Esophagus (tissue), 2 donors: ENCODE measurements around the gene IL2RA. TPM values are rescaled to one million over a fixed set of nuclear protein-coding genes. Genes with fewer than 3 reads are reported as not detected.
"Not testable (repeated sequence)": the region's sequence is repeated elsewhere in the genome, so short reads cannot be mapped to it uniquely, and the experiment has no call there.

ENCODE experiments used
- H3K27ac ChIP-seq, 2 donors: one replicate each; pipeline ENCODE4 v1.5.1; 2013; ENCODE audit warnings: low read depth in 2 of 2, mild to moderate bottlenecking in 2 of 2, inconsistent platforms in 1 of 2, low read length in 1 of 2, moderate library complexity in 1 of 2
- H3K27me3 ChIP-seq, 2 donors: one replicate each; pipeline ENCODE4 v1.6.1; 2013; ENCODE audit warnings: low read length in 2 of 2, control low read depth in 1 of 2, mild to moderate bottlenecking in 1 of 2; ENCODE audit not compliant: insufficient read depth in 2 of 2, control insufficient read depth in 1 of 2
- H3K36me3 ChIP-seq, 2 donors: one replicate each; pipeline ENCODE4 v1.6.1; 2013; ENCODE audit warnings: low read length in 1 of 2; ENCODE audit not compliant: control insufficient read depth in 2 of 2, insufficient read depth in 2 of 2
- H3K4me1 ChIP-seq, 2 donors: one replicate each; pipeline ENCODE4 v1.6.1; 2013; ENCODE audit warnings: low read length in 1 of 2; ENCODE audit not compliant: control insufficient read depth in 2 of 2, insufficient read depth in 2 of 2
- H3K4me3 ChIP-seq, 2 donors: one replicate each; pipeline ENCODE4 v1.5.1; 2013; ENCODE audit warnings: low read length in 2 of 2, mild to moderate bottlenecking in 2 of 2, low read depth in 1 of 2, moderate library complexity in 1 of 2
- H3K9me3 ChIP-seq, 2 donors: one replicate each; pipeline ENCODE4 v1.6.1; 2013; ENCODE audit warnings: mild to moderate bottlenecking in 2 of 2, low read depth in 1 of 2, low read length in 1 of 2, moderate library complexity in 1 of 2; ENCODE audit not compliant: control insufficient read depth in 2 of 2, insufficient read depth in 1 of 2
- WGBS, 2 donors: extraction: QIAGEN DNeasy Blood & Tissue Kit; methylation state at CpG; one replicate each; pipeline ENCODE4 v1.1.7; 2013; 5-methylcytosine and 5-hydroxymethylcytosine counted together
- polyA plus RNA-seq, 2 donors: library from polyadenylated mRNA; stranded (reverse); fragments of 200-250 nt; gene quantifications; one replicate each; pipeline ENCODE4 v1.2.3, GENCODE V29; 2013
- donor health status: healthy with polysubstance abuse.
- donor health status: Bipolar disorder and iron deficiency.

IL2RA gene
- polyA plus RNA-seq, 2 donors = 0.16 to 0.18 TPM

- 83 to 88% methylated on average over 10 of the region's 10 CpGs for WGBS, 2 donors
- H3K36me3 ChIP-seq = no peaks in the 10 kb centered on the region
- H3K27ac ChIP-seq = no peak overlapping the region
- no peaks in the 10 kb centered on the region for H3K9me3 ChIP-seq
- H3K4me3 ChIP-seq = no peak overlapping the region
- H3K27me3 ChIP-seq = no peaks in the 10 kb centered on the region
- H3K4me1 ChIP-seq = no peaks in the 10 kb centered on the region
Measured at GRCh38 chr10:6071181-6072175, 9.3 kb upstream of the IL2RA start.

GRCh38 chr10:6070660-6071059 is 8.5 kb upstream of the IL2RA start:
- H3K27me3 ChIP-seq = no peaks in the 10 kb centered on the region
- no peaks in the 10 kb centered on the region for H3K9me3 ChIP-seq
- H3K27ac ChIP-seq = no peak overlapping the region
- H3K36me3 ChIP-seq = no peaks in the 10 kb centered on the region
- 86% methylated on average over 5 of the region's 5 CpGs for WGBS, 2 donors
- H3K4me3 ChIP-seq = no peak overlapping the region
- H3K4me1 ChIP-seq = no peaks in the 10 kb centered on the region

GRCh38 chr10:6069081-6069931 is 7.1 kb upstream of the IL2RA start:
- Histone ChIP-seq H3K4me3 (no peak overlapping the region), H3K4me1 (no peaks in the 10 kb centered on the region), H3K27me3 (no peaks in the 10 kb centered on the region), H3K27ac (no peak overlapping the region), H3K9me3 (no peaks in the 10 kb centered on the region), H3K36me3 (no peaks in the 10 kb centered on the region)
- 65 to 75% methylated on average over 11 of the region's 11 CpGs for WGBS, 2 donors

GRCh38 chr10:6068422-6068821 is 6.3 kb upstream of the IL2RA start:
- no peak overlapping the region for H3K27ac ChIP-seq

GRCh38 chr10:6068006-6068405 is 5.8 kb upstream of the IL2RA start:
- Histone ChIP-seq H3K4me3 (no peak overlapping the region), H3K4me1 (no peaks in the 10 kb centered on the region)

More at GRCh38 chr10:6068422-6068821, 6.3 kb upstream of the IL2RA start:
- 55 to 76% methylated on average over 8 of the region's 8 CpGs for WGBS, 2 donors
- Histone ChIP-seq H3K4me3 (no peak overlapping the region), H3K4me1 (no peaks in the 10 kb centered on the region), H3K27me3 (no peaks in the 10 kb centered on the region), H3K36me3 (no peaks in the 10 kb centered on the region), H3K9me3 (no peaks in the 10 kb centered on the region)

GRCh38 chr10:6067457-6067856 is 5.3 kb upstream of the IL2RA start:
- H3K4me3 ChIP-seq = no peak overlapping the region
- no peaks in the 10 kb centered on the region for H3K36me3 ChIP-seq
- H3K27me3 ChIP-seq = no peaks in the 10 kb centered on the region
- no peak overlapping the region for H3K27ac ChIP-seq
- H3K9me3 ChIP-seq = no peaks in the 10 kb centered on the region
- 78 to 83% methylated on average over 4 of the region's 4 CpGs for WGBS, 2 donors
- H3K4me1 ChIP-seq = no peaks in the 10 kb centered on the region

More at GRCh38 chr10:6068006-6068405, 5.8 kb upstream of the IL2RA start:
- H3K36me3 ChIP-seq = no peaks in the 10 kb centered on the region
- 70 to 73% methylated on average over 6 of the region's 6 CpGs for WGBS, 2 donors
- no peaks in the 10 kb centered on the region for H3K9me3 ChIP-seq
- H3K27ac ChIP-seq = no peak overlapping the region
- H3K27me3 ChIP-seq = no peaks in the 10 kb centered on the region

- H3K27me3 ChIP-seq = no peaks in the 10 kb centered on the region
- no peaks in the 10 kb centered on the region for H3K4me1 ChIP-seq
- peak overlapping the region in 1 of 2 donors; percentile 36 for H3K27ac ChIP-seq
- no peaks in the 10 kb centered on the region for H3K36me3 ChIP-seq
- peaks cover 0 to 2% of the 10 kb centered on the region in 2 donors for H3K9me3 ChIP-seq
- WGBS, 2 donors = 70 to 74% methylated on average over 4 of the region's 4 CpGs
- no peak overlapping the region for H3K4me3 ChIP-seq
Measured at GRCh38 chr10:6065835-6066234, 3.7 kb upstream of the IL2RA start.

GRCh38 chr10:6065406-6065805 is 3.2 kb upstream of the IL2RA start:
- H3K4me3 ChIP-seq = no peak overlapping the region
- no peaks in the 10 kb centered on the region for H3K36me3 ChIP-seq
- H3K27me3 ChIP-seq = no peaks in the 10 kb centered on the region
- no peaks in the 10 kb centered on the region for H3K4me1 ChIP-seq
- WGBS, 2 donors = 86 to 87% methylated on average over 3 of the region's 3 CpGs
- H3K9me3 ChIP-seq = peaks cover 0 to 2% of the 10 kb centered on the region in 2 donors
- H3K27ac ChIP-seq = no peak overlapping the region

GRCh38 chr10:6064726-6065125 is 2.6 kb upstream of the IL2RA start:
- not testable (repeated sequence) for H3K4me1 ChIP-seq, H3K27me3 ChIP-seq, H3K36me3 ChIP-seq, H3K4me3 ChIP-seq, H3K27ac ChIP-seq, H3K9me3 ChIP-seq
- 97% methylated on average over 3 of the region's 3 CpGs for WGBS, 2 donors
